ENCODE results near the gene TRIM54.
"Not testable (repeated sequence)": the region's sequence is repeated elsewhere in the genome, so short reads cannot be mapped to it uniquely, and the experiment has no call there.

Gene TRIM54

DNA sequence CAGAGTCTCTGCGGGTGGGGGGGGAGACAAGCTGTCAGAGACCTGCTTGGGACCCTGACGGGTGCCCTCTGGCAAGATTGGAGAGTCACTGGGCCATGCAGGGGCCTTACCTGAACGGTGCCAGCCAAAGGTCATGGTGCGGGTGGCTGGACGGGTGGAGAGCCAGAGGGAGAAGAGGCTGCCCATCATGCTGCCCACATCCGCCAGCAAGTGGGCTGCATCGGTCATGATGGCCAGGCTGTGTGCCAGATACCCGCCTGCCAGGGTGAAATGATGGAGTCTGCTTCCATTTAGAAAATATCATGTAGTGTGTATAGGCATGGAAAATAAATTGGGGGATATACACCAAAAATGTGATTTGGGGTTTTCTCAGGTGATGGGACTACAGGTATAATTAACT lies 24.2 kb upstream of the TRIM54 start:
- no peak for DNase-seq

DNA sequence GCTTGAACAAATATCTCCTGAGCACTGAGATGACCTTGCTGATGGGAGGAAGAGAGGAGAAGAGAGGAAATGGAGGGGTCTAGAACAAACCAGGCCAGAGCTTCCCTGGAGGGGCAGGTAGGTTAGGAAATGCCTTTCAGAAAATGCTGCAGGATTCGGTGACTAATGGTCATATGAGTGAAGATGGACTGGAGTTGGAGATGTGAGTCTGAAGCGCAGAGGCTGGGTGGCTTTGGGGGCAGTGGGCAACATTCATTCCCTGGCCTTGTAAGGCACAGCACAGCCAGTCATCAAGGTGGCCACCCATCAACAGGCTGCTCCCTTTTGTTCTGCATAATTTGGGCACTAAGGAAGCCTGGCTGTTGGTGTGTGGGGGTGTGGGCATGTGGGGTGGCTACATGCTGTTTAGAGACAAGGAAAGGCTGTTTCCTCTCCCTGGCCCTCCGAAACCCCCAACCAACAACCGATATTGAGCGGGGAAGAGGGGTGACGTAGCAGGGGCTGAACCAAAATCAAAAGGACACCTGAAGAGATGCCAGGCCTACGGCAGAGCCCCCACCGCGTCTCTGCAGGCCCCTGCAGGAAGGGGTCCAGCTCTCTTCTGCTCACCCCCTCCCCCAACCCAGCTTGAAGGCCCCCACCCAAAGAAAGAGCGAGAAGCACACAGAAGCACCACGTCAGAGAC lies 20.8 kb upstream of the TRIM54 start:
- DNase-seq, result no peak

DNA sequence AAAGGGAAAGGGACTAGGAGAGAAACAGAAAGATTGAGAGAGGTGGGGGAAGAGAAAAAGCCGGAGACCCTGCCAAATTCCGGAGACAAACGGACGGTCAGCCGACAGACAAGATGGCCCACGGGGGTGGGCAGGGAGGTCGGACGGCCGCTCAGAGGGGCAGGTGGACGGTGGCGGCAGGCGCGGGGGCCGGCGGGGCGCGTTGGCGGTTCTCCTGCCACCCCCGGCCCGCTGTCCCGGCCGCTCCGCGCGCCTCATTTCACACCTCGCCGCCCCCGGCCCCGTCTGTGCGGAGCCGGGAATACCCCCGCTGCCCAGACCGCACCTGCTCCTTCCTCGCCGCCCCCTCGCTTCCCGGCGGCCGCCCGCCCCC lies 20.3 kb upstream of the TRIM54 start:
- no peak for DNase-seq

DNA sequence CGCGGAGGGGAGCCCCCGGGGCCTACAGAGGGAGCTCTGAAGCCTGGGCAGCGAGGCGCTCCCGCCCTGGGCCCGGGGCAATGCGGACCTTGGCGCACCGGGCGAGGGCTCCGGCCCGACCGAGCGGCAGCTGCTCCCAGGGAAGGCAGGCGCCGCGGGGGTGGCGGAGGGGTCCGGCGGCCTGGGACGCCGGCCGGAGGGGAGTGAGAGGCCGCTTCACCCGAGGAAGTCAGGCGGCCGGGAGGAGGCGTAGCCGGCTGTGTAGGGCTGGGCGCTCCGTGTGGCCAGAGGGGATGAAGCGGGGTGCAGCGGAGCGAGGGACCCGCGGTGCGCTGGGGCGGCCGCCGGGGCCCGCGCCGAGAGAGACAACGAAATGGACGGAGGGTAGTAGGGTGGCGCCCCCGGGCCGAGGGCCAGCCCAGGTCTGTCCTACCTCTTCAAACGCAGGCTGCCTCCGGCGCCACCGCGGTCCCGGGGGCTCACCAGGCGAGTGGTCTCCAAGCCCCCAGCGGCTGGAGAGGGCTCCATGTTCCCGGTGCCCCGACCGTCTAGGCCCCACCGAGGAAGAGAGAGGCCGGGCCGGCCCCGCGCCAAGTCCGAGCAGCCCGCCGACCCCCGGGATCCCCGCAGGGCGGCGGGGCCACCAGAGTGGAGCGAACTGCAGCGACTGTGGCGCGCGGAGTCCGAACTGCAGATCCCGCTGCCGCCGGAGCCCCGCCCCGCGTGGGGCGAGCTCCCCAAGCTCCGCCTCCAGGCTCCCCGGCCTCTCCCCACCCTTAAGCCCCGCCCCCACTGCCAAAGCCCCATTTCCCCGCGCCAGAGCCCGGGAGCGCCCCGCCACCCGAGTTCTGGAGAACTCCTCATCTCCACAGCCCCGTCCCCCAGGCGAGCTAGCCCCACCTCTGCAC lies 19.6 kb upstream of the TRIM54 start, which contains the start of gene SLC30A3:
Gene SLC30A3 (minus strand): TSS at position 669 of the 908 bp plus-strand sequence. CDS start 141 bp downstream, at position 528.
- no peak for DNase-seq

DNA sequence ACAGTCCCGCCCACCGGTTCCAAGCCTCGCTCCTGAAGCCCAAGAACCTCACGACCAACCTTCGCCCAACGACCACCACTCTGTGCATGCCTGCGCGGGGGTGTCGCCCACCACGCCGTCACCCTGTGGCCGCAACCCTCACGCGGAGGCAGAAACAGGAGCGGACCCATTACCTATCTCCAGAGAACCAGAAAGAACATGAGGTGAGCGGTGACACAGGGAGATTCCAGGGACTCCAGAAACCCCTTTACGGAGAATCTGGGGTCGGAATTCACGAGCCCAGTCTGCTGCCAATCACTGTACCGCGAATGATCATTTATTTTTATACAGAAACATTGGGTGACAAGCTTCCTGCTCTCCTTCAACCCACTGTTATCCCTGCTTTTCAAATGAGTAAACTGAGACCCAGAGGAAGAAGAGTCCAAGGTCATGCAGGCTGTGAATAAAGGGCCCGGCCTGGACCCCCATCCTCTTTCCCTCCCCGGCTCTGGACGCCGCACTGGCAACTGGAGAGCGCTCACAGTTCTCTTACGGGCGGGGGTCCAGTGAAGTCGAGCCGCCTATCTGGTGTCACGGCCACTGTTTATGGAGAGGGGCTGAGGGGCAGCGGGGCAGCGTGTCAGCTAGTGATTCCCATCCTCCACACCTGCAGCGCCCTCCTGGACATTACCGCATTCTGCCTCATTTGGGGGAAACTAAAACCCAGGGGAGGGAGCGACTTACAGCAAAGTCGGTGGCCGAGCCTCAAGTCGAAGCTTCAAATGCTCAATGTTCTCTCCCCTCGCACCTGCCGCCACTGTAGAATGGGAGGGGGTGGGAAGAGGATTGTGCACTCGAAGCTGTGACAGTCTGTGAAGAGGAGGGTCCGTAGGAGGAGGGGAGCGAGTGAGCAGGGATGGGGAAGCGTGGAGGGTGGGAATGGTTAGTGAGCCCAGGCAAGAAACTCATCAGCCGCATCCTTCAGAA lies 18.7 kb upstream of the TRIM54 start:
- DNase-seq, result no peak

DNA sequence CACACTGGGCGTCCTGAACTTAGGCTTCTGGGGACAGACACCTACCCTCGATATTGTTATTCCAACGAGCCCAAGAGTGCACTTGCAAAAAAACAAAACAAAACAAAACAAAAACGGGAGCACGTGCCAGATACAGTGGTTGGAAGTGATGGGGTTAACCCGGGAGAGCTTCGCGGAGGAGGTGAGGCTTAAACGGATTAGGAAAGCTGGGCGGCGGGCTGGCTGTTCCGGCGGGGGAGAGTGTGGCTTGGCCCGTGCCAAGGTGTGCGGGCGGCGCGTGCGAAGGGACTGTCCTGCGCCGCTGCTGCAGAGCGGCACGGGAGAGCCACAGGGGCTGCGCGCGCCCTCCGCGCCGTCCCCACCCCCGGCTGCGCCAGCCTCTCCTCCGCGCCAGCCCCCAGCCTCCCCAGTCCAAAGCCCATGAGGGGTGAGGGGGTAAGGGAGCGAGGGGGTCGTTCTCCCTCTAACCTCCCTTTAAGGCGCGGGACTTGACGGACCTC lies 17.9 kb upstream of the TRIM54 start:
- DNase-seq, result no peak

DNA sequence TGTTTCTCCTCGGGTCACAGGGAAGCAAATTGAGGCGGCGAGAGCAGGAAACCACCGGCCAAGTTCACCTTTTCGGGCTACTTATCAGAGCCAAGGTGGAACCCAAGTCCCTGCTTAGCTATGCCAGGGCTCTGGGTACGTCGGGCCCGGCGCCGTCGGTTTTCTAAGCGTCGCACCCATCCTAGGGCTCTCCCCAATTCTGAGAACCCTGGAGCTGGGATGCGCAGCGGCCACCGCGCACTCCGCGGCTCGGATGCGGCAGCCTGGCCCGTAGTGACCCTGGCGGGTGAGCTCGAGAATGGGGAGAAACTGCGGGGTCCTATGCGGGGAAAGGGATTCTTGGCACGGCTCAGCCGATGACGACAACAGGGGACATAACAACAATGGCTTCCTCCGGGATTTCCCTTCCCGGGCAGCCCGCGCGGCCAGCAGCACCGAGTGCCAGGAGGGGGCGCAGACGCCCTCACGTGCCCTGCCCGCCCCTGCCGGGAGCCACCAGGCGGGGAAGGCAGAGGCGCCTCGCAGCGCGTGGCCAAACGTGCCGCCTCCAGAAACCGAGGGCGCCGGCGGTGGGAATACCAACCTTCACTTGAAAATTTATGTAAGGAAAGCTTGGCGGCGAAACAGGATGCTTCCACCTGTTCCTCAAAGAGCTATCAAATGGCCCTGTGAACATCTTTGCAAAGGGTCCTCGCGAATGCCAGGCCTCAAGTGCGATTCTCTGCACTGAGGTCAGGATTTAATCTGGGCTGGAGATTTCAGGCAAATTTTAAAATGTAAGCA lies 17.3 kb upstream of the TRIM54 start:
- peak; percentile 61 for DNase-seq

DNA sequence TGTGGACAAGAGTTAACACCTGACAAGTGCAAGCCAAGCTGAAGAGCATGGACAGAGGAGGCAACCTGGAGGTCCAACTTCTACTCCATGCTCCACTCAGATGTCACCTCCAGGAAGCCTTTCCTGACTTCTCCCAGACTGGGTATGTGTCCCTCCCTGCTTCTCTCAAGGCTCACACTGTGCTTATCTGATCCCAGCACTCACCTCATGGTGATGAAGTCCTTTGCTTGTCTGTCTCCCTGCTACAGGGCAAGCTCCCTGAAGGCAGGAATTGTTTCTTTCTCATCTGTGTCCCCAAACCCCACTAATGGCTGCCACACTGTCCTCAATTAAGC lies 16.7 kb upstream of the TRIM54 start:
- no peak for DNase-seq

DNA sequence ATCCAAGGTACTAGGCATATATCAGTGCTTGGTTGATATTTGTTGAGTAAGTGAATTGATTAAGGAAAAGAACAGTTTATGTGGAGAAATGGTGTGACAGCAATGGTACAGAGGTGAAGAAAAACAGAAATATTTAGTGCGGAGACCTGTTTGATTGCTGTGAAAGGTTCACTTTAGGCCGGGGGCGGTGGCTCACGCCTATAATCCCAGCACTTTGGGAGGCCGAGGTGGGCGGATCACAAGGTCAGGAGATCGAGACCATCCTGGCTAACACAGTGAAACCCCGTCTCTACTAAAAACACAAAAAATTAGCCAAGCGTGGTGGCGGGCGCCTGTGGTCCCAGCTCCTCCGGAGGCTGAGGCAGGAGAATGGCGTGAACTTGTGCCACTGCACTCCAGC lies 13.9 kb upstream of the TRIM54 start:
- DNase-seq, result not testable (repeated sequence)

DNA sequence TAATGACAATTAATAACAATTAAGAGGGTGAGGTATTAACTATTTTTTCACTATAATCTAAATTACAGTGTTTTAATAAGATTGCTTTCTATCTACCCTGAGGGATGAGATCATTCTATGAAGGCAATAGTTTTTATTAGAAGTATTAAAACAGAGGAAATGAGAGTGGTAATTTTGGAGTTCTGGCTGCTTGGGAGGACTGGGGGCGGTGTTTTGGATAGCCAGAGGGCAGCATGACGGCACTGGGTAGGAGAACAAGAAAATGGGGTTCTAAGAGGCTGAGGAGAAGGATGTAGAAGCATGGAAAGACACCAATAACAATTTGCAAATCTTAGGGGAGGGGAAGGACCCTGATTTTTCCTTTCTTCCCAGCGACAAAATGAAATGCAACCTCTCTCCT lies 12.1 kb upstream of the TRIM54 start:
- DNase-seq, result no peak

DNA sequence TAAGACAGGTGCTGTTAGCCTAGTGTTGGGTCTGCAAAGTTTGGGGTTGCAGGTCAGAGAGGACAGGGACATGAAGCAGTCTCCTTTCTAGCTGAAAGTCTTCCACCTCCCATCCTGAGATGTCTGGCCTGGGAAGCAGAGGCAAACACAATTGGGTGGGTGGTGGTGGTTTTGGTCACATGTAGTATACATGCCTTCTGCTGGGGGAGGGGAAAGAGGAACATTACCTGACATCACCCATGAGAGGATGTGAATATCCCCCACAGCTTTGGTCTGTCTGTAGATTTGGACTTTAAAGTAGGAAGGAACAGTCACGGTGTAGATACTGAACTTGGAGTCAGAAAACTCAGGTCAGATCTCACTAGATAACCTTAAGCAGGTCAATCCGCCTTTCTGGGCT lies 11.6 kb upstream of the TRIM54 start:
- DNase-seq, result no peak

DNA sequence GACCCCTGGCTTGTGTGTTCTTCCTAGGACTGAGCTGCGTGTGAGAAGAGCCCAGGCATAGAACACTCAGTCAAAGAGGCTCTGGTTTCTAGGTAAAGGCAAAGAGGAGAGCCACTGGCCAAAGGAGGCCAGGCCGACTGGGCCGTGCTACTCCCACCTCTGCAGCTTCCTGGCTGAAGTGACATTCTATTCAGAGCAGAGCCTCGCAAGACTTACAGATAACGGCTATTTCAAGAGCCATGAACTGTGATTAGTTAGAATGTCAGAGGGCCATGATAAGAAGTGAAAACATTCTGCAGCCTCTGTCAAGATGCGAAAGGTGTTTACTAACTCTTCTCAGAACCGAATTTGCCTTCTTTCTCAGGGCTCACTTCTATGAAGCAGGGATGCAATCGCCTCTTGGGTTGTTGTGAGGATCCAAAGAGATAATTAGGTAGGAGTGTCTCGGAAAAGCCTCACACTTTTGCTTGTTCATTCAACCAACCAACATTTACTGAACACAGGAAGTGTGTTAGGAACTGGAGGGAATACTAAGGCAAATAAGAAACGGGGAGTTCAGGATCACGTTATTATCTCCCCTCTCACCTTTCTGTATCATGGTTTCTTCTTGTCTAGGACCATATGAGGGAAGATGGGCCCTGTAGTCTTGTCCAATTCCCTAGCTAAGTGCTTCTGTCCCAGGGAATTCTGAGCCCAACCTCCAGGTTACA lies 10.4 kb upstream of the TRIM54 start:
- DNase-seq, result no peak

DNA sequence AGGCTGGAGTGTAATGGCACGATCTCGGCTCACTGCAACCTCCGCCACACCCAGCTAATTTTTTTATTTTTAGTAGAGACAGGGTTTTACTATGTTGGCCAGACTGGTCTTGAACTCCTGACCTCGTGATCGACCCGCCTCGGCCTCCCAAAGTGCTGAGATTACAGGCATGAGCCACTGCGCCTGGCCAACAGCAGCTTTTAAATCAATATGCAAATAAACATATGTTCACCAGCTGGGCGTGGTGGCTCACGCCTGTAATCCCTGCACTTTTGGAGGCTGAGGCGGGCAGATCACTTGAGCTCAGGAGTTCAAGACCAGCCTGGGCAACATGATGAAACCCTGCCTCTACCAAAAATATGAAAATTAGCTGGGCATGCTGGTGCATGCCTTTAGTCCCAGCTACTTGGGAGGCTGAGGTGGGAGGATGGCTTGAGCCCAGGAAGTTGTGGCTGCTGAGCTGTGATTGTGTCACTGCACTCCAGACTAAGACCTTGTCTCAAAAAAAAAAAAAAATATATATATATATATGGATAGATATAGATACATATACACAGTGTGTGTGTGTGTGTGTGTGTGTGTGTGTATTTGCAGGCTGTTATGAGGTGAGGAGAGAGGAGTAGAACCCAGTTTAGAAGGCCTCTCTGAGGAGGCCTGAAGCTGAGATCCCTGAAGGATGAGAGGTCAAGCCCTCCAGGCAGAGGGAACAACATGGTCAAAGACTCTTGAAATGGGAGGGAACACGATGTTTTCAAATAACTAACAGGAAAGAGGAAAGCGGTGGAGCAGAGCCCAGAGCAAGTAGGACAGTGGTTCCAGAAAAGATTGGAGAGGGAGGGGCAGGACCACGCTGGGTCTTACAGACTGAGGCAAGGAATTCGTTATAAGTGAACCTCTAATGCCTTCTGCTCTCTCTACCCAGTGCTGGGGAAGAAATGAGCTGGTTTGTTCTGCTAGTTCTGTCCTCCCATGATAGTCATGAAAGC lies 9.4 kb upstream of the TRIM54 start:
- not testable (repeated sequence) for DNase-seq

DNA sequence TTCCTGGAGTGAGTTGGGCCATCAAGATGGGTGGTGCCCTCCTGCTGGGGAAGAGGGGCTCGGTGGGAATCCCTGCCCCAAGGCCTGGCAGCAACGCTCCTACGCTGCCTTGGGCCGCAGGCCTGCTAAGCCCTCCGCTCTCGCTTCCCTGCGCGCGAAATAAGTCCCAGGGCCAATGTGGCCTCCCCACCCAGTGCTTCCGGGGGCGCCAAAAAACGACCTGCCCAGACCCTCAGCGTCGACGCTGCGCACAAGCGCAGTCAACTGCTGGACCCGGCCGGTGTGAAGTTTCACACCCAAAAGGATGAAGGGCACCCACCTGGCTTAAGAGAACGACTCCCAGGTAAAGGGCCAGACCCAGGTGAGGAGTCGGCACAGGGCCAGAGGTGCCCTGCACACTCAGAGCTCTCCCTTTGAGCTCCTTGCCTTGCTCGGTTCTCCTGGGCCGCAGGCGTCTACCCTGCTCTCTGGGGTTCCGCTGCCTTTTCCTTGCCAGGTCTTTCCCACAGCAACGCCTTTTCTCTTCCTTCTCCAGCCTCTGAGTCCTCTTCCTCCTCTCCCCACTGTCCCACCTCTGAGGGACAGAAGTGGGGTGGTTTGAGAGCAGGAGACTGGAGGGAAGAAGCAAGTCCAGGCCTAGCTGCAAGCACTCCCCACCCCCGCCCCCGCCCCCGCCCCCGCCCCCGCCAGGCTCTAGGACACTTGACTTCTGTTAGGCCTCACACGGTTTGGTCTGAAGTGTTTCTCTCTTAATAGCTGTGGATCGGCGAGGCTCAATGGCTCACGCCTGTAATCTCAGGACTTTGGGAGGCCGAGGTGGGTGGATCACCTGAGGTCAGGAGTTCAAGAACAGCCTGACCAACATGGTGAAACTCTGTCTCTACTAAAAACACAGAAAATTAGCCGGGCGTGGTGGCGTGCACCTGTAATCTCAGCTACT lies 6.7 kb upstream of the TRIM54 start, which contains the start of gene DNAJC5G:
Gene DNAJC5G (plus strand): TSS at position 223 of the 940 bp plus-strand sequence. CDS start 1,296 bp downstream, outside the sequence.
- DNase-seq, result no peak

DNA sequence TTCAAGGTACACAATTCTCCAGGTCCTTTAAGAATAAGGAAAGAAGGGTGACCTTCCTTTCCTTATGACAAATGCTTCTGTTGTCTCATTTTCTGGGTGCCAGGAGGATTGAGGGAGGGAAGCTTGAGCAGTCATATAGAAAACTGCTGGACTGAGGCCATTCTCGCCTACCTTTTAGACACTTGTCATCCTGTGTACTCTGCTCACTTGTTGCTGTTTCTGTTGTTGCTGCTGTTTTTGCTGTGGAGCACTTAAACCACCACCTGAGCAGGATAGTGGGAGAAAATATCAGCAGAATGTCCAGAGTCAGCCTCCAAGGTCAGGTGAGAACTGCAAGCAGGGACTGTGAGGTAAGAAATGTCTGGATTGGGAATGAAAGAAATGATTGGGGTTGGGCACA lies 4.2 kb upstream of the TRIM54 start:
- DNase-seq, result no peak

DNA sequence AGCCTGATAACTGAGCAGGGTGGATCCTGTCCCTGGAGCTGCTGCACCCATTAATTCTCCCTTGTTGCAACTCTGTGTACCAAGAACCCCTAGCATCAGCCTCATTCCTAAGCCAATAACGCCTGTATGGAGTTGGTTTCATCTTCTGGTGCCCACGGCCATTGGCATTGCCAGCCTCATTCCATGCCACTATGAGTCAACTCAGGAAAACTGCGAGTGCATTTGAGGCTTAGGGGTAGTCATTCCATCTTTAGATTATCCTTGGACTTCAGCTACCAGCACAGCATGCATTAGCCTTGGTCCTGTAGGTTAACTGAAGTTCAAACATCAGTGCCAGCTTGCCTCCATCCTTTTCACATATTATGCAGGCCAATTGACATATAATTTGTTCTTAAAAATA lies 1.4 kb upstream of the TRIM54 start:
- no peak for DNase-seq

DNA sequence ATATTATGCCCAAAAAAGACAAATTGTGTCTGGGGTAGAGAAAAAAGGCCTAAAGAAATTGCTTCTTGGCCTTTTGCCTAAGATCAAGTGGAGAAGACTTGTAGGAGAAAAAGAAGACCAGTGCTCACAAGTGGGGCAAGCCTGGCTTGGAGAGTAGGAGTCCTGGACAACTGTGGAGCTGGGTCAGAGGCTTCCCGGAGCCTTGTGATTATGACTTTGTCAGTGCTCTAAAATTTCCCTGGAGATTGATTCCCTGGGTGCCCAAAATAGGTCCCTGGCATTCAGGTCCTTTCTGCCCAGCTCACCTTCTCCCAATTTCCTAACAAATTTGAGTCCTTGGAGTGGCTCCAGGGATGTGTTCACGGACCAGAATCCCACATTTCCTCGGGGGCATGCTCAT lies 787 bp upstream of the TRIM54 start:
- no peak for DNase-seq

DNA sequence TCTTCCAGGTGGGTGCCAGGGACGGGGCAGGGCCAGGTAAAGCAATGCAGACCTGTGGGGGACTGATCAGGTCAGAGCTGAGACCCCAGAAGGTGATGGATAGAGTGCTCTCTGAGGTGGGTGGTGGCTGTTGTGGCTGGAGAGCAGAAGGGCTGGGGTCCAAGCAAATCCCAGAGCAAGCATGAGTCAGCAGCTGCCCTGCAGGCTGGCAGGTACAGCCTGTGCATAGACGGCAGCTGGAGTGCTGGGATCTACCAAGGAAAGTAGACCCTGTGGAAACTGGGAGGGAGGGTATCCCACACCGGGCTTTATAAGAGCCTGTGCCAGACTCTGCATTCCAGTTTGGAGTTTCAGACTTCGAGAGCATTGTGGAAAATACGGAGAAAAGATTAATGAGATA lies 663 bp downstream of the TRIM54 start:
- DNase-seq, result peak; percentile 62

DNA sequence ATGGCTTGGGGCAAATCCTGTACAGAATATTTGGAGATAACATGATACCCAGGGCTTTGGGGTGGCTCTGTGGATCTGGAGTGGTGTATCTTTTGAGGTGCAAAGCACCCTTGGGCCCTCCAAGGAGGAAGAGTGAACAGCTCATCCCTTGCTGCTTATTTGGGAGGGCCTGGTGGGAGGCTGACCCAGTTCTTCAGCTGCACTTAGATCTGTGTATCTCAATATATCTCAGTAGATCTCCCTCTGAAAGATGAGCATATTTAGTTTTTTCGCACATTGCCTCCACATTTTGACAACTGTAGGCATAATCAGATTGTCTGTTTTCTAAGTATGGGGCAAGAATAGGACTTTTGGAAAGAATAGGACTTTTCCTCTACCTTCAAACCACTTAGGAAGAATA lies 2.8 kb downstream of the TRIM54 start:
- DNase-seq, result no peak

Data from SHP77 treated with DMSO at 0.1 percent for 48 hours (cell line).